PC-3 (cell line): ENCODE data around the gene PTEN.

ENCODE experiments used
- EZH2 ChIP-seq: fragments of 300-600 bp; sonication (generic); IDR thresholded peaks from one replicate; pipeline ENCODE4 v1.6.1; 2017; ENCODE audit warnings: antibody characterized with exemption, mild to moderate bottlenecking, low read length; ENCODE audit not compliant: unreplicated experiment
- TF ChIP-seq, protein P1 (sequence below): fragments of 300-600 bp; sonication (generic); conservative IDR thresholded peaks from 2 replicates; pipeline ENCODE4 v1.5.1; 2017; ENCODE audit warnings: antibody characterized with exemption, low read depth, mild to moderate bottlenecking, low read length

DNA sequence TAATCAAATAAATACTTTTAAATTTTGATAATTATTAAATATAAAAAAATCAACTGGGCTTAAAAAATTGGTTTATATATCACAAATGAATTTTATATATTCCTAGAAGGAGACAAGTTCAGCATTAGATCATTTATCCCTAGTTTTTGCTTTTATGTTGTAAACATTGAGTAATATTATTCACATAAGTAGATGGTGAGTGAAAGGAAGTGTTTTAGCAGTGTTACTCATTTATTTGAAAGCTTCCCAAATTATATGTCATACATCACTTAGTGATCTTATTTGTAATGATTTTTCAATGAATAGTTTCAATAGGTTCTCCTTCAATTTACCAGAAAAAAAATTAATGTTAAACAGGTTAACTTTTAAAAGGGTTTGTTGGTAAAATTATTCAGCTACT, 15.9 kb upstream of the PTEN start:
- TF ChIP-seq, protein P1, sequence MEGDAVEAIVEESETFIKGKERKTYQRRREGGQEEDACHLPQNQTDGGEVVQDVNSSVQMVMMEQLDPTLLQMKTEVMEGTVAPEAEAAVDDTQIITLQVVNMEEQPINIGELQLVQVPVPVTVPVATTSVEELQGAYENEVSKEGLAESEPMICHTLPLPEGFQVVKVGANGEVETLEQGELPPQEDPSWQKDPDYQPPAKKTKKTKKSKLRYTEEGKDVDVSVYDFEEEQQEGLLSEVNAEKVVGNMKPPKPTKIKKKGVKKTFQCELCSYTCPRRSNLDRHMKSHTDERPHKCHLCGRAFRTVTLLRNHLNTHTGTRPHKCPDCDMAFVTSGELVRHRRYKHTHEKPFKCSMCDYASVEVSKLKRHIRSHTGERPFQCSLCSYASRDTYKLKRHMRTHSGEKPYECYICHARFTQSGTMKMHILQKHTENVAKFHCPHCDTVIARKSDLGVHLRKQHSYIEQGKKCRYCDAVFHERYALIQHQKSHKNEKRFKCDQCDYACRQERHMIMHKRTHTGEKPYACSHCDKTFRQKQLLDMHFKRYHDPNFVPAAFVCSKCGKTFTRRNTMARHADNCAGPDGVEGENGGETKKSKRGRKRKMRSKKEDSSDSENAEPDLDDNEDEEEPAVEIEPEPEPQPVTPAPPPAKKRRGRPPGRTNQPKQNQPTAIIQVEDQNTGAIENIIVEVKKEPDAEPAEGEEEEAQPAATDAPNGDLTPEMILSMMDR = no peak
- TF ChIP-seq EZH2 = no peak
